ENCODE measurements around the gene PPP4C.

The PPP4C gene

GRCh38 chr16:30096862-30097563 is 21.2 kb downstream of the PPP4C start:
- H3K4me3 ChIP-seq (ENCODE audit: low read depth, low read length), result no peak overlapping the region; the same call in 1 of the 2 replicates
- no peak for TF ChIP-seq CTCF (IDR thresholded peaks at IDR 0.05; ENCODE audit: low read depth, low read length, missing control alignments)
- no peak for DNase-seq (ENCODE audit: low read depth)

GRCh38 chr16:30104090-30104489 is 28.3 kb downstream of the PPP4C start:
- DNase-seq (ENCODE audit: low read depth), result no peak
- no peak for TF ChIP-seq CTCF (IDR thresholded peaks at IDR 0.05; ENCODE audit: low read depth, low read length, missing control alignments)

GRCh38 chr16:30104492-30104891 is 28.7 kb downstream of the PPP4C start:
- DNase-seq (ENCODE audit: low read depth), result no peak
- no peak for TF ChIP-seq CTCF (IDR thresholded peaks at IDR 0.05; ENCODE audit: low read depth, low read length, missing control alignments)
- H3K4me3 ChIP-seq (ENCODE audit: low read depth, low read length), result no peak overlapping the region

More at GRCh38 chr16:30104090-30104489, 28.3 kb downstream of the PPP4C start:
- no peak overlapping the region for H3K4me3 ChIP-seq (ENCODE audit: low read depth, low read length)

GRCh38 chr16:30108059-30108850 is 32.5 kb downstream of the PPP4C start:
- TF ChIP-seq CTCF (IDR thresholded peaks at IDR 0.05; ENCODE audit: low read depth, low read length, missing control alignments), result no peak
- DNase-seq (ENCODE audit: low read depth), result no peak

GRCh38 chr16:30110661-30111060 is 34.9 kb downstream of the PPP4C start:
- no peak overlapping the region for H3K4me3 ChIP-seq (ENCODE audit: low read depth, low read length)
- no peak for TF ChIP-seq CTCF (IDR thresholded peaks at IDR 0.05; ENCODE audit: low read depth, low read length, missing control alignments)
- DNase-seq (ENCODE audit: low read depth), result no peak

More at GRCh38 chr16:30108059-30108850, 32.5 kb downstream of the PPP4C start:
- no peak overlapping the region for H3K4me3 ChIP-seq (ENCODE audit: low read depth, low read length)

- H3K4me3 ChIP-seq (ENCODE audit: low read depth, low read length), result no peak overlapping the region
- TF ChIP-seq CTCF (IDR thresholded peaks at IDR 0.05; ENCODE audit: low read depth, low read length, missing control alignments), result peak; percentile 97
- peak; percentile 48 for DNase-seq (ENCODE audit: low read depth)
These were observed 36.6 kb downstream of the PPP4C start for GRCh38 chr16:30112197-30113030.
